ENCODE data around the gene IL36A.

DNA sequence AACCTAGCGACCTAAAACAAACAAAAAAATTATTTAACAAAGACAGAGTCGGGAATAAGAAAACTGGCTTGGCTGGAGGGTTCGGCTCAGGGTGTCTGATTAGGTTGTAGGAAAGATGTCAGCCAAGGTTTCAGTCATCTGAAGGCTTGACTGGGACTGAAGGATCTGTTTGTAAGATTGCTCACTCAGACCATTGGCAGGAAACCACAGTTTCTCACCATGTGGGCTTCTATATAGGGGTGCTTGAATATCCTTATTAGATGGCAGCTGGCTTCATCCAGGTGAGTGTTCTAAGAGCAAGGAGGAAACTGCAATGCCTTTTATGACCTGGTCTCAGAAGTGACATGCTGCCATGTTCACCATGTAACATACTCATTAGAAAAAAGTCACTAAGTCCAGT lies 48.4 kb downstream of the IL36A start:
- TF ChIP-seq EZH2 (IDR thresholded peaks at IDR 0.05; ENCODE audit: borderline replicate concordance, low read depth, low read length, severe bottlenecking): no peak
- TF ChIP-seq, protein P1, sequence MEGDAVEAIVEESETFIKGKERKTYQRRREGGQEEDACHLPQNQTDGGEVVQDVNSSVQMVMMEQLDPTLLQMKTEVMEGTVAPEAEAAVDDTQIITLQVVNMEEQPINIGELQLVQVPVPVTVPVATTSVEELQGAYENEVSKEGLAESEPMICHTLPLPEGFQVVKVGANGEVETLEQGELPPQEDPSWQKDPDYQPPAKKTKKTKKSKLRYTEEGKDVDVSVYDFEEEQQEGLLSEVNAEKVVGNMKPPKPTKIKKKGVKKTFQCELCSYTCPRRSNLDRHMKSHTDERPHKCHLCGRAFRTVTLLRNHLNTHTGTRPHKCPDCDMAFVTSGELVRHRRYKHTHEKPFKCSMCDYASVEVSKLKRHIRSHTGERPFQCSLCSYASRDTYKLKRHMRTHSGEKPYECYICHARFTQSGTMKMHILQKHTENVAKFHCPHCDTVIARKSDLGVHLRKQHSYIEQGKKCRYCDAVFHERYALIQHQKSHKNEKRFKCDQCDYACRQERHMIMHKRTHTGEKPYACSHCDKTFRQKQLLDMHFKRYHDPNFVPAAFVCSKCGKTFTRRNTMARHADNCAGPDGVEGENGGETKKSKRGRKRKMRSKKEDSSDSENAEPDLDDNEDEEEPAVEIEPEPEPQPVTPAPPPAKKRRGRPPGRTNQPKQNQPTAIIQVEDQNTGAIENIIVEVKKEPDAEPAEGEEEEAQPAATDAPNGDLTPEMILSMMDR (IDR thresholded peaks at IDR 0.05; ENCODE audit: borderline replicate concordance, extremely low read depth, low read length, poor library complexity, severe bottlenecking): no peak

Data from DND-41 (cell line).